Endothelial cell of umbilical vein (primary cell): ENCODE results near the gene RFC5. TPM values are rescaled to one million over a fixed set of nuclear protein-coding genes. Genes with fewer than 3 reads are reported as not detected.

Experiments used
- BruUV-seq: library from RNA; stranded (reverse); fragments of 400-500 nt; replicated peaks from 2 replicates; lab custom pipeline; 2021; lab: Mats Ljungman, UMichigan
- CTCF ChIA-PET: fragments of 300-600, 350-600 bp; sonication (Branson Sonifier 250); formaldehyde crosslinking; loops from one replicate; lab custom pipeline; 2021; ENCODE audit warnings: antibody characterized with exemption, inconsistent platforms; lab: Charles Lee
- POLR2A ChIA-PET: fragments of 300-600, 350-600 bp; sonication (Branson Sonifier 250); formaldehyde crosslinking; loops from one replicate; lab custom pipeline; 2021; ENCODE audit warnings: antibody characterized with exemption, inconsistent platforms; lab: Charles Lee
- DNase-seq: peaks from one replicate; pipeline ENCODE4 v3.0.0-alpha.2; 2011; ENCODE audit warnings: low read depth, low spot score
- FAIRE-seq: peaks from 2 replicates; lab custom pipeline; 2011; peaks lifted over from hg19 to GRCh38; lab: Jason Lieb, UNC
- H2AFZ ChIP-seq: 2 replicates; pipeline ENCODE4 v1.6.0; 2012; ENCODE audit warnings: low read depth, low read length, control low read depth, inconsistent platforms
- H3K27ac ChIP-seq: 2 replicates; pipeline ENCODE4 v1.5.1; 2011; ENCODE audit warnings: low read depth, mild to moderate bottlenecking, control low read depth, low read length, moderate library complexity; ENCODE audit not compliant: insufficient read depth
- H3K27me3 ChIP-seq, 2 experiments: 2 replicates each; pipeline versions ENCODE4 v1.6.0 to v1.6.1; 2011; ENCODE audit warnings: low read length in 2 of 2, mixed read lengths in 1 of 2; ENCODE audit not compliant: control insufficient read depth in 2 of 2, insufficient read depth in 2 of 2
- H3K36me3 ChIP-seq, 2 experiments: 2 replicates in 1 of 2; 3 replicates in 1 of 2; pipeline ENCODE4 v1.5.1; 2011; ENCODE audit warnings: low read length in 2 of 2, mild to moderate bottlenecking in 1 of 2, moderate library complexity in 1 of 2; ENCODE audit not compliant: control insufficient read depth in 2 of 2, insufficient read depth in 2 of 2; ENCODE audit errors: extremely low read depth in 1 of 2
- H3K4me1 ChIP-seq: 3 replicates; pipeline ENCODE4 v1.5.1; 2011; ENCODE audit warnings: mild to moderate bottlenecking, low read length; ENCODE audit not compliant: control insufficient read depth, insufficient read depth; ENCODE audit errors: extremely low read depth
- H3K4me2 ChIP-seq: 2 replicates; pipeline ENCODE4 v1.6.1; 2011; ENCODE audit warnings: low read length, control low read depth, mixed read lengths; ENCODE audit not compliant: insufficient read depth
- H3K4me3 ChIP-seq, 3 experiments: fragments of 200-600 bp in 1 of 3; sonication (generic), shearing (Covaris generic) in 1 of 3; replicated peaks in 1 of 3; 2 replicates each; pipeline ENCODE4 v1.5.1; 2011 to 2016; ENCODE audit warnings: control low read depth in 3 of 3, low read length in 3 of 3, mild to moderate bottlenecking in 2 of 3, inconsistent platforms in 1 of 3, low read depth in 1 of 3, moderate library complexity in 1 of 3; ENCODE audit not compliant: insufficient read depth in 1 of 3
- H3K79me2 ChIP-seq: 2 replicates; pipeline ENCODE4 v1.6.0; 2012; ENCODE audit warnings: low read length, inconsistent platforms; ENCODE audit not compliant: control insufficient read depth, insufficient read depth
- H3K9ac ChIP-seq: replicated peaks from 2 replicates; pipeline ENCODE3; 2011; ENCODE audit warnings: low read length, control low read depth; ENCODE audit not compliant: insufficient read depth; ENCODE audit errors: extremely low read depth
- H3K9me1 ChIP-seq: replicated peaks from 3 replicates; pipeline ENCODE4 v1.6.0; 2011; ENCODE audit warnings: mild to moderate bottlenecking, low read length; ENCODE audit not compliant: control insufficient read depth, insufficient read depth; ENCODE audit errors: extremely low read depth
- H3K9me3 ChIP-seq: replicated peaks from 2 replicates; pipeline ENCODE4 v1.5.1; 2012; ENCODE audit warnings: low read length, inconsistent platforms; ENCODE audit not compliant: control insufficient read depth, insufficient read depth
- H4K20me1 ChIP-seq: replicated peaks from 2 replicates; pipeline ENCODE3; 2011; ENCODE audit warnings: mild to moderate bottlenecking, low read length; ENCODE audit not compliant: control insufficient read depth, insufficient read depth; ENCODE audit errors: extremely low read depth
- EZH2 ChIP-seq: IDR thresholded peaks from 2 replicates; pipeline ENCODE4 v1.6.1; 2012; ENCODE audit warnings: borderline replicate concordance, low read depth, mild to moderate bottlenecking, moderate library complexity, low read length, inconsistent platforms; ENCODE audit not compliant: severe bottlenecking
- FOS ChIP-seq: IDR thresholded peaks from 2 replicates; pipeline ENCODE4 v1.6.1; 2011; ENCODE audit warnings: mild to moderate bottlenecking, low read length, moderate library complexity, borderline replicate concordance; ENCODE audit not compliant: insufficient read depth
- GATA2 ChIP-seq: IDR thresholded peaks from 2 replicates; pipeline ENCODE4 v1.7.0; 2011; ENCODE audit warnings: low read depth, mild to moderate bottlenecking, moderate library complexity, mixed read lengths, low read length; ENCODE audit not compliant: insufficient read length, insufficient read depth
- JUN ChIP-seq: IDR thresholded peaks from 2 replicates; pipeline ENCODE4 v1.6.1; 2011; ENCODE audit warnings: borderline replicate concordance, low read depth; ENCODE audit not compliant: insufficient read length, insufficient read depth
- MYC ChIP-seq: IDR thresholded peaks from one replicate; pipeline ENCODE4 v1.6.1; 2011; ENCODE audit warnings: mild to moderate bottlenecking, low read depth, low read length
- POLR2A ChIP-seq: IDR thresholded peaks from 2 replicates; pipeline ENCODE4 v1.6.1; 2012; ENCODE audit warnings: low read depth, mild to moderate bottlenecking, control low read depth, low read length
- POLR2AphosphoS5 ChIP-seq: IDR thresholded peaks from 2 replicates; pipeline ENCODE4 v1.6.1; 2012; ENCODE audit warnings: low read depth, mild to moderate bottlenecking, control low read depth, low read length, moderate library complexity; ENCODE audit not compliant: insufficient read depth
- dilution Hi-C: fragments of 300-500 bp; cut with MboI; formaldehyde crosslinking; loops from one replicate; pipeline ENCODE4 v1.15.0; 2019; ENCODE audit warnings: low sequenced_read_pairs; ENCODE audit not compliant: extremely low pct_ligation_motif_present
- intact Hi-C: fragments of 100-400 bp; cut with micrococcal nuclease; formaldehyde crosslinking; loops from one replicate; pipeline ENCODE4 v1.10.0; 2022
- polyA plus RNA-seq, 4 experiments: library from polyadenylated mRNA; depleted of rRNA in 3 of 4; stranded (reverse) in 3 of 4; unstranded in 1 of 4; fragments of >200 nt; gene quantifications; 2 replicates each; pipeline versions ENCODE4 v1.2.1 to v1.2.3, GENCODE V29; 2011 to 2012; ENCODE audit warnings: missing spikeins in 1 of 4
- total RNA-seq: library from RNA; stranded (reverse); gene quantifications from 2 replicates; pipeline ENCODE4 v1.2.3, GENCODE V29; 2021
- TF ChIP-seq, protein P1 (sequence below), 2 donors: IDR thresholded peaks; 1 replicate in 1 of 2; 2 replicates in 1 of 2; pipeline ENCODE4 v1.5.1; 2011; ENCODE audit warnings: low read length in 2 of 2, mild to moderate bottlenecking in 2 of 2, moderate library complexity in 2 of 2, control low read depth in 1 of 2, inconsistent platforms in 1 of 2, low read depth in 1 of 2; ENCODE audit not compliant: insufficient read depth in 1 of 2; ENCODE audit errors: extremely low read depth in 1 of 2
- TF ChIP-seq, protein P2 (sequence below): IDR thresholded peaks from 2 replicates; pipeline ENCODE4 v1.6.1; 2011; ENCODE audit not compliant: insufficient read depth, insufficient read length

RFC5 gene
- total and polyA plus RNA-seq, 2 donors (not counting 3 experiments of a cell fraction or from before 2014, with no cell fraction given), result 18.1 to 23.3 TPM

DNA sequence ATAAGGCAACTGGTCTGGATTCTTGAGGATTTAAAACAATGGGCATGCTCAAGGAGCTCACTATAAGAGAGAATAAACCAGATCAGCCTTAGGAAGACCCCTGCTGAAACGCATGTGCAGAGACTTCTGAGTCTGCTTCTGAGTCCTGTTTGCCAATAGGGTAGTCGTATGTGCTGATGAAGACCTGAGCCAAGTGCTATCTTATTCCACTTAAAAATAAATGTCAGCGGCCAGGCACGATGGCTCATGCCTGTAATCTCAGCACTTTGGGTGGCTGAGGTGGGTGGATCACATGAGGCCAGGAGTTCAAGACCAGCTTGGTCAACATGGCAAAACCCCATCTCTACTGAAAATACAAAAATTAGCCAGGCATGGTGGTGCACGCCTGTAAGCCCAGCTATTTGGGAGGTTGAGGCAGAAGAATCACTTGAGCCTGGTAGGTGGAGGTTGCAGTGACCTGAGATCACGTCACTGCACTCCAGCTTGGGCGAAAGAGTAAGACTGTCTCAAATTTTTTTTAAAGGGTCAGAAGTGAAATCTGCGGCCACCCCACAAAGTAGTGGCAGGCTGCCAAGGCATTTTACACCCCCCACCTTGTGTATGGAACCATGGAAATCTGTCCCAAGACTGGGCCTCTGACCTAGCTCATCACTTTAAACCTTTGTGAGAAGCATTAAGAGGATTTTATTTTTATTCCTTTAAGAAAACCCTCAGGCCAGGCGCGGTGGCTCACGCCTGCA, 20.3 kb downstream of the RFC5 start:
- Histone ChIP-seq H3K27me3 (no peaks in the 10 kb centered on the region), H3K79me2 (no peaks in the 10 kb centered on the region), H3K9me1 (no peaks in the 10 kb centered on the region), H3K36me3 (peaks cover 14 to 37% of the 10 kb centered on the region in 2 experiments), H3K9me3 (no peaks in the 10 kb centered on the region), H3K4me2 (no peak overlapping the region), H4K20me1 (peaks cover 2% of the 10 kb centered on the region), H3K9ac (no peak overlapping the region), H3K27ac (no peak overlapping the region), H2AFZ (no peak overlapping the region), H3K4me1 (peaks cover 12% of the 10 kb centered on the region), H3K4me3 (no peak overlapping the region)
- dilution Hi-C loops (no loop called here), intact Hi-C loops (no loop called here)
- no TSS peak for BruUV-seq
- TF ChIP-seq MYC (no peak), GATA2 (no peak), POLR2AphosphoS5 (no peak), POLR2A (no peak)
- TF ChIP-seq, protein P1, sequence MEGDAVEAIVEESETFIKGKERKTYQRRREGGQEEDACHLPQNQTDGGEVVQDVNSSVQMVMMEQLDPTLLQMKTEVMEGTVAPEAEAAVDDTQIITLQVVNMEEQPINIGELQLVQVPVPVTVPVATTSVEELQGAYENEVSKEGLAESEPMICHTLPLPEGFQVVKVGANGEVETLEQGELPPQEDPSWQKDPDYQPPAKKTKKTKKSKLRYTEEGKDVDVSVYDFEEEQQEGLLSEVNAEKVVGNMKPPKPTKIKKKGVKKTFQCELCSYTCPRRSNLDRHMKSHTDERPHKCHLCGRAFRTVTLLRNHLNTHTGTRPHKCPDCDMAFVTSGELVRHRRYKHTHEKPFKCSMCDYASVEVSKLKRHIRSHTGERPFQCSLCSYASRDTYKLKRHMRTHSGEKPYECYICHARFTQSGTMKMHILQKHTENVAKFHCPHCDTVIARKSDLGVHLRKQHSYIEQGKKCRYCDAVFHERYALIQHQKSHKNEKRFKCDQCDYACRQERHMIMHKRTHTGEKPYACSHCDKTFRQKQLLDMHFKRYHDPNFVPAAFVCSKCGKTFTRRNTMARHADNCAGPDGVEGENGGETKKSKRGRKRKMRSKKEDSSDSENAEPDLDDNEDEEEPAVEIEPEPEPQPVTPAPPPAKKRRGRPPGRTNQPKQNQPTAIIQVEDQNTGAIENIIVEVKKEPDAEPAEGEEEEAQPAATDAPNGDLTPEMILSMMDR (IDR thresholded peaks at IDR 0.05; ENCODE audit: extremely low read depth in 1 of 2, insufficient read depth in 1 of 2, low read depth in 1 of 2, low read length in 2 of 2), result no peak
- CTCF ChIA-PET, result interaction anchor here (2.9 kb wide), 1 partner anchor 20 kb away, joined by 14 read pairs; no protein-coding TSS in a partner anchor
- DNase-seq (no peak), FAIRE-seq (no peak)
- POLR2A ChIA-PET, result no interaction called here

DNA sequence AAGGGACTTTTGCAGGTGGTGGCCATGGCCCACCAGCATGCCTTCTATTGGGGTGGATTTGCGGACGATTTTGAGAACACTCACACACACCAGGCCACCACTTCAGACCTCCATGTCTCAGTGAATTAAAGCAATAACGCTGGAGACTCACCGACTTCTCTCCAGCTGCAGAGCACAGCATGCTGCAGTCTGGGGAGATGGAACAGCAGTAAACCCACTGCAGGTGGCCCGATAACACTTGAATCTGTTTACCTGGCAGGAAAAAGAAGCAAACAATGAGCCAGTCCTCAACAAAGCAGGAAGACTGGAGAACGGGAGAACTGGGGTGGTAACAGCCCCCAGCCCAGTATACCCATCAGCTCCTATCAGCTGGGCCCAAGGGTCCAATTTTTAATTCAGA, 21.6 kb downstream of the RFC5 start:
- Histone ChIP-seq H3K79me2 (no peaks in the 10 kb centered on the region), H3K9me3 (no peaks in the 10 kb centered on the region), H3K4me2 (no peak overlapping the region), H3K27ac (no peak overlapping the region), H4K20me1 (peaks cover 2% of the 10 kb centered on the region), H3K4me1 (peaks cover 10% of the 10 kb centered on the region), H3K9ac (no peak overlapping the region), H3K36me3 (peaks cover 12 to 37% of the 10 kb centered on the region in 2 experiments), H3K27me3 (no peaks in the 10 kb centered on the region), H3K9me1 (no peaks in the 10 kb centered on the region), H2AFZ (no peak overlapping the region), H3K4me3 (no peak overlapping the region)
- BruUV-seq, result no TSS peak
- POLR2A ChIA-PET, result no interaction called here
- CTCF ChIA-PET, result no interaction called here
- TF ChIP-seq, protein P1 (IDR thresholded peaks at IDR 0.05; ENCODE audit: extremely low read depth in 1 of 2, insufficient read depth in 1 of 2, low read depth in 1 of 2, low read length in 2 of 2), result no peak
- no peak for TF ChIP-seq EZH2
- TF ChIP-seq POLR2AphosphoS5, result no peak
- TF ChIP-seq MYC, result no peak
- TF ChIP-seq FOS, result no peak
- no peak for TF ChIP-seq POLR2A
- TF ChIP-seq, protein P2, sequence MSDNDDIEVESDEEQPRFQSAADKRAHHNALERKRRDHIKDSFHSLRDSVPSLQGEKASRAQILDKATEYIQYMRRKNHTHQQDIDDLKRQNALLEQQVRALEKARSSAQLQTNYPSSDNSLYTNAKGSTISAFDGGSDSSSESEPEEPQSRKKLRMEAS, result no peak
- no peak for TF ChIP-seq JUN
- no peak for TF ChIP-seq GATA2
- dilution Hi-C loops (no loop called here), intact Hi-C loops (no loop called here)
- no peak for DNase-seq
- FAIRE-seq, result no peak
